NT2/D1 (cell line): Measurements from ENCODE around the gene TEP1.

Experiments used
- SUZ12 ChIP-seq: IDR thresholded peaks from 2 replicates; pipeline ENCODE4 v1.6.1; 2011; ENCODE audit not compliant: insufficient read length, insufficient read depth; ENCODE audit errors: extremely low read depth
- YY1 ChIP-seq: IDR thresholded peaks from 2 replicates; pipeline ENCODE4 v1.6.1; 2011; ENCODE audit not compliant: insufficient read length, insufficient read depth
- ZNF274 ChIP-seq: IDR thresholded peaks from 2 replicates; pipeline ENCODE4 v1.6.1; 2011; ENCODE audit warnings: mild to moderate bottlenecking, low read depth, low read length

DNA sequence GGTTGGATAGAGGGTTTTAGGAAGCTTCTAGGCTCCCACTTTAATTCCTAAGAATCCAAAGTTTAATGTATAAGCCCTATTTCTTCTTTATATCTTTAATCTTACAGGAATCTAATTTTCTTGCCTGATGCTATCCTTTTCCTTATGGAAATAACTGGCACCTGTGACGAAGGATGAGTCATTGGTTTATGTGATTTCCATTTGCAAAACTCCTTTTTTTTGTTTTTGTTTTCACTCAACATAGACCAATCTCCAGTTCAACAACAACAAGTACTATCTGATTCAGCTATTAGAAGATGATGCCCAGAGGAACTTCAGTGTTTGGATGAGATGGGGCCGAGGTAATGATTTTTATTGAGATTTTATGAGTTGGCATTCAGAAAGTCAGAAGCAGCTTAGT lies 63.0 kb downstream of the TEP1 start:
- TF ChIP-seq ZNF274 (no peak), SUZ12 (no peak), YY1 (no peak)
